Fibroblast of lung (primary cell): Measurements from ENCODE around the gene SPC24. TPM values are rescaled to one million over a fixed set of nuclear protein-coding genes. Genes with fewer than 3 reads are reported as not detected.
A peak's percentile ranks its signal among the peaks of the same experiment; 100 is the strongest.
"Not testable (repeated sequence)": the region's sequence is repeated elsewhere in the genome, so short reads cannot be mapped to it uniquely, and the experiment has no call there.

Experiments
- DNase-seq, 2 donors: peaks; one replicate each; pipeline versions ENCODE4 v3.0.0 to v3.0.0-alpha.2; 2010; ENCODE audit warnings: low read depth in 2 of 2
- H2AFZ ChIP-seq: 2 replicates; pipeline ENCODE4 v1.5.1; 2012; ENCODE audit warnings: low read length, control low read depth, inconsistent platforms
- H3K27ac ChIP-seq: 2 replicates; pipeline ENCODE4 v1.5.1; 2011; ENCODE audit warnings: low read length, control low read depth; ENCODE audit not compliant: insufficient read depth
- H3K27me3 ChIP-seq: 2 replicates; pipeline ENCODE4 v1.5.1; 2011; ENCODE audit warnings: mild to moderate bottlenecking, low read length; ENCODE audit not compliant: control insufficient read depth, insufficient read depth
- H3K36me3 ChIP-seq: 2 replicates; pipeline ENCODE4 v1.5.1; 2011; ENCODE audit warnings: low read length; ENCODE audit not compliant: control insufficient read depth, insufficient read depth
- H3K4me1 ChIP-seq: 2 replicates; pipeline ENCODE4 v1.5.1; 2011; ENCODE audit warnings: low read length; ENCODE audit not compliant: control insufficient read depth, insufficient read depth; ENCODE audit errors: extremely low read depth
- H3K4me2 ChIP-seq: 2 replicates; pipeline ENCODE4 v1.5.1; 2011; ENCODE audit warnings: low read length, control low read depth; ENCODE audit not compliant: insufficient read depth; ENCODE audit errors: extremely low read depth
- H3K4me3 ChIP-seq, 4 experiments: fragments of 200-600 bp in 1 of 4; sonication (generic) in 1 of 4; replicated peaks in 1 of 4; 2 replicates each; pipeline ENCODE4 v1.5.1; 2011 to 2016; ENCODE audit warnings: low read length in 4 of 4, low read depth in 3 of 4, mild to moderate bottlenecking in 3 of 4, control low read depth in 2 of 4, inconsistent platforms in 1 of 4, mixed read lengths in 1 of 4; ENCODE audit not compliant: insufficient read depth in 1 of 4; ENCODE audit errors: control extremely low read depth in 1 of 4
- H3K79me2 ChIP-seq: 2 replicates; pipeline ENCODE4 v1.5.1; 2012; ENCODE audit warnings: mild to moderate bottlenecking, low read length, inconsistent platforms; ENCODE audit not compliant: control insufficient read depth, insufficient read depth
- H3K9ac ChIP-seq: 2 replicates; pipeline ENCODE4 v1.5.1; 2011; ENCODE audit warnings: mild to moderate bottlenecking, low read length, control low read depth; ENCODE audit not compliant: insufficient read depth
- H3K9me3 ChIP-seq: 2 replicates; pipeline ENCODE4 v1.5.1; 2012; ENCODE audit warnings: low read depth, low read length; ENCODE audit not compliant: control insufficient read depth, insufficient read depth
- H4K20me1 ChIP-seq: 2 replicates; pipeline ENCODE4 v1.5.1; 2011; ENCODE audit warnings: low read length; ENCODE audit not compliant: control insufficient read depth, insufficient read depth; ENCODE audit errors: extremely low read depth
- CTCF ChIP-seq, 2 donors: IDR thresholded peaks in 1 of 2; conservative IDR thresholded peaks in 1 of 2; 1 replicate in 1 of 2; 2 replicates in 1 of 2; pipeline ENCODE4 v1.5.1; 2011 to 2012; ENCODE audit warnings: low read length in 2 of 2, control low read depth in 1 of 2, inconsistent platforms in 1 of 2, low read depth in 1 of 2, mild to moderate bottlenecking in 1 of 2
- EZH2 ChIP-seq: IDR thresholded peaks from 2 replicates; pipeline ENCODE4 v1.5.1; 2012; ENCODE audit warnings: low read length, control low read depth, mild to moderate bottlenecking; ENCODE audit errors: missing control alignments
- polyA plus RNA-seq, 2 donors: library from polyadenylated mRNA; depleted of rRNA in 1 of 2; stranded (reverse) in 1 of 2; unstranded in 1 of 2; fragments of >200 nt; gene quantifications; 2 replicates each; pipeline ENCODE4 v1.2.1, GENCODE V29; 2011 to 2012; ENCODE audit warnings: missing spikeins in 1 of 2
- total RNA-seq: library from RNA; depleted of rRNA; stranded (reverse); fragments of >200 nt; gene quantifications from 2 replicates; pipeline ENCODE4 v1.2.1, GENCODE V29; 2014

Gene SPC24
- total and polyA plus RNA-seq, 2 donors (not counting 1 experiment from before 2014, with no cell fraction given), result 8.1 to 32.0 TPM

- H4K20me1 ChIP-seq, result no peaks in the 10 kb centered on the region
- H3K9me3 ChIP-seq, result no peaks in the 10 kb centered on the region
- TF ChIP-seq CTCF (conservative IDR thresholded peaks at IDR 0.05 in 1 of 2, IDR thresholded peaks at IDR 0.05 in 1 of 2; ENCODE audit: low read depth in 1 of 2, low read length in 2 of 2) (peak; percentile 63 to 78), EZH2 (no peak)
- no peaks in the 10 kb centered on the region for H3K27me3 ChIP-seq
- H3K27ac ChIP-seq, result no peak overlapping the region
- H3K36me3 ChIP-seq, result peaks cover 32% of the 10 kb centered on the region
- DNase-seq, result peak; percentile 46 to 78
- H3K4me1 ChIP-seq, result peaks cover 8% of the 10 kb centered on the region
- H2AFZ ChIP-seq, result no peak overlapping the region
- peaks cover 19% of the 10 kb centered on the region for H3K79me2 ChIP-seq
- no peak overlapping the region for H3K4me3 ChIP-seq
- H3K4me2 ChIP-seq, result no peak overlapping the region
- no peak overlapping the region for H3K9ac ChIP-seq
These were observed 29.4 kb downstream of the SPC24 start for GRCh38 chr19:11125994-11126685.

- DNase-seq, H3K4me1 ChIP-seq, H3K27ac ChIP-seq, H3K4me2 ChIP-seq, H3K27me3 ChIP-seq, H2AFZ ChIP-seq, H3K9ac ChIP-seq, H3K4me3 ChIP-seq, H4K20me1 ChIP-seq, H3K9me3 ChIP-seq: not testable (repeated sequence)
- H3K36me3 ChIP-seq, result peaks cover 30% of the 10 kb centered on the region
- H3K79me2 ChIP-seq, result peaks cover 13% of the 10 kb centered on the region
These were observed 31.4 kb downstream of the SPC24 start for GRCh38 chr19:11124157-11124556.

- no peak overlapping the region for H3K4me3 ChIP-seq
- H3K9ac ChIP-seq, result no peak overlapping the region
- no peaks in the 10 kb centered on the region for H3K27me3 ChIP-seq
- H3K4me1 ChIP-seq, result no peaks in the 10 kb centered on the region
- H3K79me2 ChIP-seq, result peaks cover 13% of the 10 kb centered on the region
- H3K4me2 ChIP-seq, result no peak overlapping the region
- H2AFZ ChIP-seq, result no peak overlapping the region
- DNase-seq, result no peak
- TF ChIP-seq CTCF (conservative IDR thresholded peaks at IDR 0.05 in 1 of 2, IDR thresholded peaks at IDR 0.05 in 1 of 2; ENCODE audit: low read depth in 1 of 2, low read length in 2 of 2), result no peak
- H3K9me3 ChIP-seq, result no peaks in the 10 kb centered on the region
- H3K36me3 ChIP-seq, result peaks cover 31% of the 10 kb centered on the region
- no peak overlapping the region for H3K27ac ChIP-seq
- H4K20me1 ChIP-seq, result no peaks in the 10 kb centered on the region
These were observed 32.5 kb downstream of the SPC24 start for GRCh38 chr19:11123114-11123513.

GRCh38 chr19:11121963-11122362 lies 33.6 kb downstream of the SPC24 start:
- not testable (repeated sequence) for H4K20me1 ChIP-seq, H3K27ac ChIP-seq, DNase-seq, H3K4me2 ChIP-seq, H3K27me3 ChIP-seq, H2AFZ ChIP-seq, H3K4me3 ChIP-seq, H3K9ac ChIP-seq, H3K4me1 ChIP-seq, H3K9me3 ChIP-seq
- Histone ChIP-seq H3K36me3 (peaks cover 26% of the 10 kb centered on the region), H3K79me2 (peaks cover 11% of the 10 kb centered on the region)
